ENCODE data around the gene MAS1L.

The MAS1L gene, protein sequence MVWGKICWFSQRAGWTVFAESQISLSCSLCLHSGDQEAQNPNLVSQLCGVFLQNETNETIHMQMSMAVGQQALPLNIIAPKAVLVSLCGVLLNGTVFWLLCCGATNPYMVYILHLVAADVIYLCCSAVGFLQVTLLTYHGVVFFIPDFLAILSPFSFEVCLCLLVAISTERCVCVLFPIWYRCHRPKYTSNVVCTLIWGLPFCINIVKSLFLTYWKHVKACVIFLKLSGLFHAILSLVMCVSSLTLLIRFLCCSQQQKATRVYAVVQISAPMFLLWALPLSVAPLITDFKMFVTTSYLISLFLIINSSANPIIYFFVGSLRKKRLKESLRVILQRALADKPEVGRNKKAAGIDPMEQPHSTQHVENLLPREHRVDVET

DNA sequence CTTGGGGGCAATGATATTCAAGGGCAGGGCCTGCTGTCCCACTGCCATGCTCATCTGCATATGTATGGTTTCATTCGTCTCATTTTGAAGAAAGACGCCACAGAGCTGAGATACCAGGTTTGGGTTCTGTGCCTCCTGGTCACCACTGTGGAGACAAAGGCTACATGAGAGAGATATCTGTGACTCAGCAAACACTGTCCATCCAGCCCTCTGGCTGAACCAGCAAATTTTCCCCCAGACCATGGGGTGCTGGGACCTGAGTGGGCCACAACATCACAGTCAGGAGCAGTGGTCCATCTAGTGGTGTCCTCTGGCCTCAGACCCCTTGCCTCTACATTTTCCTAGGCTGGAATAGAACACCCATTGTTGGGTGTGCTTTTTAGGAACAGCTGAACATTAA is at the start of gene MAS1L:
TSS of gene MAS1L (minus strand) at position 297 of the 400 bp plus-strand sequence. CDS start at position 243, 54 bp downstream.
- Histone ChIP-seq H3K4me2 (ENCODE audit: low read length) (no peak within 1 kb of the TSS), H3F3A (ENCODE audit: control insufficient read depth, insufficient read depth) (no peaks in the 10 kb centered on the region), H3K4me1 (ENCODE audit: control insufficient read depth, low read length) (no peaks in the 10 kb centered on the region), H3K27me3 (ENCODE audit: control insufficient read depth, low read length) (no peaks in the 10 kb centered on the region), H3K79me2 (ENCODE audit: control insufficient read depth, low read length) (no peaks in the 10 kb centered on the region), H3K27ac (ENCODE audit: low read depth, low read length) (no peak within 1 kb of the TSS), H3K36me3 (ENCODE audit: control insufficient read depth, low read length) (no peaks in the 10 kb centered on the region), H3K9me3 (ENCODE audit: control insufficient read depth, insufficient read depth, low read length) (no peaks in the 10 kb centered on the region), H3K9me2 (replicated peaks; ENCODE audit: control insufficient read depth, low read length) (no peaks in the 10 kb centered on the region), H3K4me3 (ENCODE audit: low read length) (no peak within 1 kb of the TSS), H4K20me1 (ENCODE audit: control insufficient read depth, insufficient read depth, low read depth, low read length) (no peaks in the 10 kb centered on the region)
- TF ChIP-seq, protein P1, sequence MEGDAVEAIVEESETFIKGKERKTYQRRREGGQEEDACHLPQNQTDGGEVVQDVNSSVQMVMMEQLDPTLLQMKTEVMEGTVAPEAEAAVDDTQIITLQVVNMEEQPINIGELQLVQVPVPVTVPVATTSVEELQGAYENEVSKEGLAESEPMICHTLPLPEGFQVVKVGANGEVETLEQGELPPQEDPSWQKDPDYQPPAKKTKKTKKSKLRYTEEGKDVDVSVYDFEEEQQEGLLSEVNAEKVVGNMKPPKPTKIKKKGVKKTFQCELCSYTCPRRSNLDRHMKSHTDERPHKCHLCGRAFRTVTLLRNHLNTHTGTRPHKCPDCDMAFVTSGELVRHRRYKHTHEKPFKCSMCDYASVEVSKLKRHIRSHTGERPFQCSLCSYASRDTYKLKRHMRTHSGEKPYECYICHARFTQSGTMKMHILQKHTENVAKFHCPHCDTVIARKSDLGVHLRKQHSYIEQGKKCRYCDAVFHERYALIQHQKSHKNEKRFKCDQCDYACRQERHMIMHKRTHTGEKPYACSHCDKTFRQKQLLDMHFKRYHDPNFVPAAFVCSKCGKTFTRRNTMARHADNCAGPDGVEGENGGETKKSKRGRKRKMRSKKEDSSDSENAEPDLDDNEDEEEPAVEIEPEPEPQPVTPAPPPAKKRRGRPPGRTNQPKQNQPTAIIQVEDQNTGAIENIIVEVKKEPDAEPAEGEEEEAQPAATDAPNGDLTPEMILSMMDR (IDR thresholded peaks at IDR 0.05; ENCODE audit: low read depth, low read length, poor library complexity, severe bottlenecking): no peak
- no peak for TF ChIP-seq EZH2phosphoT487 (IDR thresholded peaks at IDR 0.05; ENCODE audit: borderline replicate concordance, low read length)

DNA sequence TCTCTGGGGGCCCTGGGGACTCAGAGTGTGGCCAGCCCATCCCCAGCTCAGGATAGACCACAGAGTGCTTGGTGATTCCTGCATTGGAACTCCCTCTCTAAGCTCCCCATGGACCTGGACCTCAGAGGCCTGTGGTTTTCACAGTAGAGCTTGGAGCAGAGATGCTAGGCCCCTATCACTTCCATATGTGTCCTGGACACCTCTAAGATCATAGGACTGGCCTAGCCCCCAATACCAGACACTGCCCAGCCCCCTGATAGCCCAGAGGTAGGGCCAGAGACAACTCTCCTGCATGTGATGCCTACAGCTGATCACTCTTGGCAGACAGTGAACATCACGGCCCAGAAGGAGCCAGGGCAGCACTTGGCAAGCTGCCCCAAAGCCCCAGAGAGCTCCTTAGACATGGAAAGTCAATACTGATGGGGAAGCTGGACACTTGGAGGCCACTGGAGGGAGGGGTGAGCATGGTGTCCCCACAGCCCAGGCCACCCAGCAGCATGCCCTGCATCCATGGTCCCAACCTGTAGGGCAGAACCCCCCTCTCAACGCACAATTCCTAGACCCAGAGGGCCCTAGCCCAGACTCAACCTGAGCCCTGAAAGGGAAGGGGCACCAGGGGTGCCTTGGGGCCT is 44.7 kb upstream of the MAS1L start:
- H3K4me1 ChIP-seq (ENCODE audit: control insufficient read depth, low read length): no peaks in the 10 kb centered on the region
- H3F3A ChIP-seq (ENCODE audit: control insufficient read depth, insufficient read depth): no peaks in the 10 kb centered on the region
- no peak overlapping the region for H3K27ac ChIP-seq (ENCODE audit: low read depth, low read length)
- no peak for TF ChIP-seq EZH2phosphoT487 (IDR thresholded peaks at IDR 0.05; ENCODE audit: borderline replicate concordance, low read length)
- TF ChIP-seq, protein P1 (IDR thresholded peaks at IDR 0.05; ENCODE audit: low read depth, low read length, poor library complexity, severe bottlenecking): no peak
- no peaks in the 10 kb centered on the region for H4K20me1 ChIP-seq (ENCODE audit: control insufficient read depth, insufficient read depth, low read depth, low read length)
- no peaks in the 10 kb centered on the region for H3K9me2 ChIP-seq (replicated peaks; ENCODE audit: control insufficient read depth, low read length)
- no peak overlapping the region for H3K4me3 ChIP-seq (ENCODE audit: low read length)
- no peaks in the 10 kb centered on the region for H3K9me3 ChIP-seq (ENCODE audit: control insufficient read depth, insufficient read depth, low read length)
- H3K79me2 ChIP-seq (ENCODE audit: control insufficient read depth, low read length): no peaks in the 10 kb centered on the region
- no peaks in the 10 kb centered on the region; the same call in 1 of the 2 replicates for H3K27me3 ChIP-seq (ENCODE audit: control insufficient read depth, low read length)
- no peaks in the 10 kb centered on the region for H3K36me3 ChIP-seq (ENCODE audit: control insufficient read depth, low read length)
- H3K4me2 ChIP-seq (ENCODE audit: low read length): no peak overlapping the region

DNA sequence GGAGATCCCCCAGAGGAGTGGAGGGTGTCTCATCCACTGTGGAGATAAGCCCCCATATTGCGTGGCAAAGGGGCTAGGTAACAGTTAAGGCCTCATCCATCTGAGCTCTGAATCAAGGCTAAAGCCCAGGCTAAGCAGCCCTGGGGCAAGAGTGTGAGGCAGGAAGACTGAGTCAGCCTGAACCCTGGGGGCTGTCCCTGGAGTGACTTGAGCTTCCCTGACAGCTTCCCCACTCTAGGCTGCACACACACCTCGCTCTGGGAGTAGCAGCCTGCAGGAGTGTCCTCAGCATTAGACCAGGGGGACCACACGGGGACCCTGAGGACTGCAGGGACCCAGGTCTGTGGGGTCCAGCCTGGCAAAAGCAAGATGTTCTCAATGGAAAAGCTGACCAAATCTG is 43.9 kb upstream of the MAS1L start:
- H3K9me3 ChIP-seq (ENCODE audit: control insufficient read depth, insufficient read depth, low read length): no peaks in the 10 kb centered on the region
- H3K27ac ChIP-seq (ENCODE audit: low read depth, low read length): no peak overlapping the region
- H3K9me2 ChIP-seq (replicated peaks; ENCODE audit: control insufficient read depth, low read length): no peaks in the 10 kb centered on the region
- no peaks in the 10 kb centered on the region for H3K79me2 ChIP-seq (ENCODE audit: control insufficient read depth, low read length)
- H3K36me3 ChIP-seq (ENCODE audit: control insufficient read depth, low read length): no peaks in the 10 kb centered on the region
- no peak for TF ChIP-seq EZH2phosphoT487 (IDR thresholded peaks at IDR 0.05; ENCODE audit: borderline replicate concordance, low read length)
- TF ChIP-seq, protein P1 (IDR thresholded peaks at IDR 0.05; ENCODE audit: low read depth, low read length, poor library complexity, severe bottlenecking): no peak
- no peaks in the 10 kb centered on the region; the same call in 1 of the 2 replicates for H3K27me3 ChIP-seq (ENCODE audit: control insufficient read depth, low read length)
- no peaks in the 10 kb centered on the region for H3K4me1 ChIP-seq (ENCODE audit: control insufficient read depth, low read length)
- no peak overlapping the region for H3K4me2 ChIP-seq (ENCODE audit: low read length)
- H3F3A ChIP-seq (ENCODE audit: control insufficient read depth, insufficient read depth): no peaks in the 10 kb centered on the region
- H4K20me1 ChIP-seq (ENCODE audit: control insufficient read depth, insufficient read depth, low read depth, low read length): no peaks in the 10 kb centered on the region
- no peak overlapping the region for H3K4me3 ChIP-seq (ENCODE audit: low read length)
